MM.1S (cell line): ENCODE measurements around the gene HORMAD1.

Experiments
- DNase-seq: peaks from one replicate; pipeline ENCODE4 v3.0.0-alpha.2; 2015
- H2AFZ ChIP-seq: fragments of 300-600 bp; sonication (generic); 2 replicates; pipeline ENCODE4 v1.6.0; 2016; ENCODE audit warnings: antibody characterized with exemption, low read length
- H3F3A ChIP-seq: fragments of 300-600 bp; sonication (generic); 2 replicates; pipeline ENCODE4 v1.6.1; 2016; ENCODE audit warnings: mild to moderate bottlenecking, antibody characterized with exemption, low read length, moderate library complexity, mixed read lengths; ENCODE audit not compliant: insufficient read depth
- H3K27ac ChIP-seq: fragments of 300-600 bp; sonication (generic); 2 replicates; pipeline ENCODE4 v1.5.1; 2016; ENCODE audit warnings: mild to moderate bottlenecking, low read length
- H3K27me3 ChIP-seq: fragments of 300-600 bp; sonication (generic); replicated peaks from 2 replicates; pipeline ENCODE4 v1.6.0; 2016; ENCODE audit warnings: low read length; ENCODE audit not compliant: insufficient read depth
- H3K36me3 ChIP-seq: fragments of 300-600 bp; sonication (generic); replicated peaks from 2 replicates; pipeline ENCODE4 v1.6.1; 2016; ENCODE audit warnings: mild to moderate bottlenecking, low read length, mixed read lengths; ENCODE audit not compliant: insufficient read depth
- H3K4me1 ChIP-seq: fragments of 300-600 bp; sonication (generic); 2 replicates; pipeline ENCODE4 v1.6.1; 2016; ENCODE audit warnings: low read length, mixed read lengths
- H3K4me2 ChIP-seq: fragments of 300-600 bp; sonication (generic); 2 replicates; pipeline ENCODE4 v1.6.0; 2016; ENCODE audit warnings: low read depth, low read length
- H3K4me3 ChIP-seq: fragments of 300-600 bp; sonication (generic); 2 replicates; pipeline ENCODE4 v1.5.1; 2016; ENCODE audit warnings: low read length, mixed read lengths
- H3K79me2 ChIP-seq: fragments of 300-600 bp; sonication (generic); 2 replicates; pipeline ENCODE4 v1.6.1; 2016; ENCODE audit warnings: mixed run types, low read length, mixed read lengths
- H3K9ac ChIP-seq: fragments of 300-600 bp; sonication (generic); 2 replicates; pipeline ENCODE4 v1.6.1; 2016; ENCODE audit warnings: low read length, mixed read lengths
- H3K9me2 ChIP-seq: fragments of 300-600 bp; sonication (generic); replicated peaks from 2 replicates; pipeline ENCODE4 v1.6.1; 2016; ENCODE audit warnings: mild to moderate bottlenecking, low read length, mixed read lengths; ENCODE audit not compliant: insufficient read depth
- H3K9me3 ChIP-seq: fragments of 300-600 bp; sonication (generic); replicated peaks from 2 replicates; pipeline ENCODE4 v1.6.1; 2016; ENCODE audit warnings: mild to moderate bottlenecking, low read length, mixed read lengths; ENCODE audit not compliant: insufficient read depth
- H4K20me1 ChIP-seq: fragments of 300-600 bp; sonication (generic); 2 replicates; pipeline ENCODE4 v1.6.1; 2016; ENCODE audit warnings: mild to moderate bottlenecking, low read length, moderate library complexity, mixed read lengths; ENCODE audit not compliant: insufficient read depth
- EZH2 ChIP-seq: fragments of 300-600 bp; sonication (generic); optimal IDR thresholded peaks from 2 replicates; pipeline ENCODE3; 2017; ENCODE audit warnings: low read depth, mild to moderate bottlenecking, antibody characterized with exemption, low read length, mixed read lengths
- EZH2phosphoT487 ChIP-seq: fragments of 300-600 bp; sonication (generic); IDR thresholded peaks from 2 replicates; pipeline ENCODE4 v1.6.1; 2018; ENCODE audit warnings: antibody characterized with exemption, low read length
- TF ChIP-seq, protein P1 (sequence below): fragments of 300-600 bp; sonication (generic); IDR thresholded peaks from 2 replicates; pipeline ENCODE4 v1.5.1; 2016; ENCODE audit warnings: antibody characterized with exemption, low read length, mixed read lengths

The HORMAD1 gene

DNA sequence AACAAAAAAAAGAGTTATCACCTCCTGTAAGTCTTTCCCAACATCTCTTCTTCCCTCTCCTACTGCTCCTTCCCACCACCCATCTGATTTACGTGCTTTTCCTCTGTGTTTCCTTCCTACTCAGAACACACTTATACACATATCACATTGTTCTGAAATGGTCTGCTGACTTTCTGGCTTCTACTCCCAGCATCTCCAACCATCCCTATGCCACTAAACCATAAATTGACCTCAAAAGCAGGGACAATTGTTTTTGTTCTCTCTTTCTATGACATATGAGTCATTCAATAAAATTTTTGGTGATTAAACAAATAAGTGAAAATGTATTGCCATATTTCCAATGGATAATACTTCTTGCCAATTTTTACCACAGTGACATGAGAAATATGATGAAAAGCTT, 31.9 kb downstream of the HORMAD1 start:
- no peak for DNase-seq
- H4K20me1 ChIP-seq = no peaks in the 10 kb centered on the region
- H3K79me2 ChIP-seq = peaks cover 13% of the 10 kb centered on the region
- no peak overlapping the region for H3K9ac ChIP-seq
- no peaks in the 10 kb centered on the region for H3K27me3 ChIP-seq
- H3K4me1 ChIP-seq = peaks cover 12% of the 10 kb centered on the region
- H3F3A ChIP-seq = no peaks in the 10 kb centered on the region; the same call in 1 of the 2 replicates
- no peak overlapping the region for H3K4me2 ChIP-seq
- TF ChIP-seq, protein P1, sequence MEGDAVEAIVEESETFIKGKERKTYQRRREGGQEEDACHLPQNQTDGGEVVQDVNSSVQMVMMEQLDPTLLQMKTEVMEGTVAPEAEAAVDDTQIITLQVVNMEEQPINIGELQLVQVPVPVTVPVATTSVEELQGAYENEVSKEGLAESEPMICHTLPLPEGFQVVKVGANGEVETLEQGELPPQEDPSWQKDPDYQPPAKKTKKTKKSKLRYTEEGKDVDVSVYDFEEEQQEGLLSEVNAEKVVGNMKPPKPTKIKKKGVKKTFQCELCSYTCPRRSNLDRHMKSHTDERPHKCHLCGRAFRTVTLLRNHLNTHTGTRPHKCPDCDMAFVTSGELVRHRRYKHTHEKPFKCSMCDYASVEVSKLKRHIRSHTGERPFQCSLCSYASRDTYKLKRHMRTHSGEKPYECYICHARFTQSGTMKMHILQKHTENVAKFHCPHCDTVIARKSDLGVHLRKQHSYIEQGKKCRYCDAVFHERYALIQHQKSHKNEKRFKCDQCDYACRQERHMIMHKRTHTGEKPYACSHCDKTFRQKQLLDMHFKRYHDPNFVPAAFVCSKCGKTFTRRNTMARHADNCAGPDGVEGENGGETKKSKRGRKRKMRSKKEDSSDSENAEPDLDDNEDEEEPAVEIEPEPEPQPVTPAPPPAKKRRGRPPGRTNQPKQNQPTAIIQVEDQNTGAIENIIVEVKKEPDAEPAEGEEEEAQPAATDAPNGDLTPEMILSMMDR = no peak
- TF ChIP-seq EZH2 = no peak
- H2AFZ ChIP-seq = no peak overlapping the region
- no peaks in the 10 kb centered on the region for H3K9me2 ChIP-seq
- no peaks in the 10 kb centered on the region for H3K9me3 ChIP-seq
- peaks cover 7% of the 10 kb centered on the region for H3K36me3 ChIP-seq
- no peak overlapping the region for H3K27ac ChIP-seq
- no peak overlapping the region for H3K4me3 ChIP-seq

DNA sequence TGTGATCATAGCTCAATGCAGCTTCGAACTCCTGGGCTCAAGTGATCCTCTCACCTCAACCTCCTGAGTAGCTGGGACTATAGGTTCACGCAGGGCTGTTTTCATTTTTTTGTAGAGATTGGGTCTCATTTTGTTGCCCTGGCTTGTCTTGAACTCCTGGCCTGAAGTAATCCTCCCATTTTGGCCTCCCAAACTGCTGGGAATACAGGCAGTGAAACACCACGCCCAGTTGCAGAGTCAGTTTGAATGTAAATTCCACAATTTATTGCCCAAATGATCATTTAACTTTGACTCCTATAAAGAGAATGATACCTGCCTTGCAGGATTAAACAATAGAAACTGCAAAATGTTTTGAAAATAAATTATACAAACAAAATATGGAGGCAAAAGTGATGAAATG, 34.4 kb downstream of the HORMAD1 start:
- Histone ChIP-seq H3K27ac (no peak overlapping the region), H3K79me2 (peaks cover 4% of the 10 kb centered on the region; the same call in 1 of the 2 replicates), H3K36me3 (no peaks in the 10 kb centered on the region), H3F3A (no peaks in the 10 kb centered on the region; the same call in 1 of the 2 replicates), H3K27me3 (no peaks in the 10 kb centered on the region), H3K4me1 (peaks cover 14% of the 10 kb centered on the region), H3K9me3 (no peaks in the 10 kb centered on the region), H4K20me1 (no peaks in the 10 kb centered on the region), H3K4me2 (no peak overlapping the region), H3K9ac (no peak overlapping the region), H3K4me3 (no peak overlapping the region), H3K9me2 (no peaks in the 10 kb centered on the region), H2AFZ (no peak overlapping the region)
- TF ChIP-seq, protein P1 = no peak
- TF ChIP-seq EZH2phosphoT487 (no peak), EZH2 (no peak)
- no peak for DNase-seq

DNA sequence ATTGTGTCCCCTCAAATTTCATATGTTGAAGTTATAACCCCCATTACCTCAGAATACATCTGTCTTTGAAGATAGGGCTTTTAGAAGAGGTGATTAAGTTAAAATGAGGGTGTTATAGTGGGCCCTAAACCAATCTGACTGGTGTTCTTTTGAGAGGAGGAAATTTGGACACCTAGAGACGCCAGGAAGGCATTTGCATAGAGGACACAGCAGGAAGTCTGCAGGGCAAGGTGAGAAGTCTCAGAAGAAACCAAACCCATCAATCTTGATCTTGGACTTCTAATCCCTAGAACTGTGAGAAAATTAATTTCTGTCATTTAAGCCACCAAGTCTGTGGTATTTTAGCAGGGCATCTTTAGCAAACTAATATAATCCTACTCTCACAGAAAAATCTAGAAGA, 36.8 kb downstream of the HORMAD1 start:
- no peak for TF ChIP-seq EZH2phosphoT487
- TF ChIP-seq, protein P1 = no peak
- no peak for TF ChIP-seq EZH2
- H3K4me1 ChIP-seq = peaks cover 14% of the 10 kb centered on the region
- H3K36me3 ChIP-seq = no peaks in the 10 kb centered on the region
- H3K9ac ChIP-seq = no peak overlapping the region
- H3K79me2 ChIP-seq = peaks cover 5% of the 10 kb centered on the region; the same call in 1 of the 2 replicates
- no peak overlapping the region for H3K4me3 ChIP-seq
- no peaks in the 10 kb centered on the region; the same call in 1 of the 2 replicates for H3F3A ChIP-seq
- peak overlapping the region; percentile 1; the same call in 1 of the 2 replicates for H3K27ac ChIP-seq
- H4K20me1 ChIP-seq = no peaks in the 10 kb centered on the region
- H3K27me3 ChIP-seq = no peaks in the 10 kb centered on the region
- H3K9me3 ChIP-seq = no peaks in the 10 kb centered on the region
- peak; percentile 61 for DNase-seq
- H3K4me2 ChIP-seq = peak overlapping the region; percentile 1; the same call in 1 of the 2 replicates
- H3K9me2 ChIP-seq = no peaks in the 10 kb centered on the region
- H2AFZ ChIP-seq = no peak overlapping the region
